Jurkat, Clone E6-1 (cell line): ENCODE data around the gene BPIFB2.

ENCODE experiments used
- DNase-seq: peaks from one replicate; pipeline ENCODE4 v3.0.0-alpha.2; 2011; ENCODE audit warnings: low read depth, low spot score
- H3K4me3 ChIP-seq: 2 replicates; pipeline ENCODE4 v1.5.1; 2011; ENCODE audit warnings: mild to moderate bottlenecking, low read length, control low read depth, moderate library complexity

Gene BPIFB2

DNA sequence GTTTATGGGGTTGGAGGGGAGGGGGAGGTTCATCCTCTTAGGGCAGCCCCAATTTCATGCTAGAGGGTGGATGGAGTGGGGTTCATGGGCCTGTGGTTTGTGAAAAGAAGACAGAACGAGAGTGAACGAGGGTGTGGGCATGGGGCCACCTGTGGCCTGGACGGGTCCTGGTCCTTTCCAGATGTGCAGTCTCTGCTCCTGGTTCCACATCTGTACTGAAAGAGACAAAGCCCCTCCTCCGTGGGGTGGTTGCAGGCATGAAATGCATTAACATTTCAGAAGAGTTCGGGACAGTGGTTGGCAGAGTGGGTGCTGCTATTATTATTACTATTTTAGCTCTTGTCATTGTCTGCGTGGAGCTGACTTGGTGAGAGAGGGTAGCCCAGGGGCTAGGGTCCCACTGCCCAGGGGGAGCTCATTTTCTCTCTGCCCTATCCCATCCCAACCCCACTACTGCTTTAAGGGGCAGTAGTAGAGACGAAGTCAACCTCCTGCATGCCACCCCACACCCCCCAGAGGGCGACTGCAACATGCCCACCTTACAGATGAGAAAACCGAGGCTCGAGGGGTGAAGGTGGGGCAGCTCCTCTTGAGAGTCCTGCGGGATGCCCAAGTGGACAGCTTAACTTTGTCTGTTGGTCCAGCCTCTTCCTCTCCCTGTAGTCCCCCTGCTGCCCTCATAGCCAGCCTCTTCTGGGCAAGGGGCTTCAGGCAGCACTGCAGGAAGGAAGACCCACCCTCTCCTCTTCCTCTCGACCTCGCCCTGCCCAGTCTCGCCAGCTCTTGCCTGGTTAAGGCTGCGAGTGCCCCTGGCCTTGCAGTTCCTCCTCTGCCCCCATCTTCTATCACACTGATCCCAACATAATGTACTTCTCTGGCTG is 8.4 kb downstream of the BPIFB2 start:
- no peak overlapping the region for H3K4me3 ChIP-seq
- no peak for DNase-seq

DNA sequence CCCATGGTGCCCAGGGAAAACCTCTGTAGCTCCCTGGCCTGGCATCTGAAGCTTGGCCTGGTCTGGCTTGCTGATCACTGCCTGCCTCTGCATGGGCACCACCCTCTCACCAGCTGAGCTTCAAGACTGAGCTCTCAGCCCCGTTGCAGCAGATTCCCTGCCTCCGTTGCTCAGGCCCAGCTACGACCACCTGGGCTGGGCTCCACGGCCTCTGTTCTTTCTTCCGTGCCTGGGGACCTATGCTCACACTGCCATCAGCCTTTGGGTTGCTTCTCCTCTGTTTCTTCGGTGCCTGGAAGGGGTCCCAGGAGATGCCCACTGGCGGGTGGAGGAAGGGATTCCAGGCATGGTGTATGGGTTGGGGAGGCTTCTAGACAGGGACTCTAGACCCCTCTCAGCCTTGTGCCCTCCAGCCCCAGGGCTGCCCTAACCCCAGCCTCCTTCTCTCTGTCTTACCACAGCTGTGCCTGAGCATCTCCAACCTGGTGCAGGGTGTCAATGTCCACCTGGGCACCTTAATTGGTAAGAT is 9.1 kb downstream of the BPIFB2 start:
- H3K4me3 ChIP-seq, result no peak overlapping the region
- no peak for DNase-seq

DNA sequence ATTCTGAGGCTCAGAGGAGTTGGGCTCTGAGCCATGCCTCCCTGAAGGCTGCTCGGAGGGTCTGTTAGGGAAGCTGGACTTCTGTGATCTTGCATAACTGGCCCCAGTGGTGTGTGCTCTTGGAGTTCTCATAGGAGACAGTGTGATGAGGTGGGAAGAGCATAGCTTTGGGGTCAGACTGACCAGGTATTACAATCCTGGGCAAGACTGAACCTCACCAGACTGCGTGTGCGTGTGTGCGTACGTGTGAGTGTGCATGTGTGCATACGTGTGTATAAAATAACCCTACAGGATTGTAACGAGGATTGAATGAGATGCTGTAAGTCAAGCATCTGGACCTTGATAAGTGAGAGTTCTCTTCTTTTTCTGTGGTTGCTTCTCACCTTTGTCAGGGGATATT is 10.0 kb downstream of the BPIFB2 start:
- no peak overlapping the region for H3K4me3 ChIP-seq
- DNase-seq, result no peak

GRCh38 chr20:33018169-33018931 is 10.8 kb downstream of the BPIFB2 start:
- H3K4me3 ChIP-seq, result no peak overlapping the region
- no peak for DNase-seq

GRCh38 chr20:33019465-33020277 is 12.2 kb downstream of the BPIFB2 start:
- DNase-seq, result peak; percentile 10
- H3K4me3 ChIP-seq, result no peak overlapping the region

GRCh38 chr20:33020278-33021161 is 13.0 kb downstream of the BPIFB2 start:
- H3K4me3 ChIP-seq, result no peak overlapping the region
- no peak for DNase-seq

DNA sequence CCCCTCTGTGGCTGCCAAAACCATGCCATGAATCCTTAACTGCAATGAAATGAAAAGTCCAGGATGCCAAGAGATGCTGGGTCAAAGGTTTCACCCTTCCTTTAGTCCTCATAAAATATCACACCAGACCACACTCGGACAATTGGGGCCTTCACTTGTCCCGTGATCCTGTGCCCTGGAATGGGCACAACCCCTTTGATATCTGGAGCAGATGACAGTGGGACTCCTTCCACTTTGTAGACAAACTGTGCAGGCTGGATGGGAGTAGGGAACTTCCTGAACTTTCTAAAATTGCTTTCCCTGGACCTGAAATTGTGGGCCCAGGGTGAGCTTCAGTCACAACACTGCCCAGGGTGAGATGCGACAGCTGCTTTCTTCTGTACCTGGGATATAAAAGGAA is 14.4 kb downstream of the BPIFB2 start:
- H3K4me3 ChIP-seq, result no peak overlapping the region
- DNase-seq, result no peak

DNA sequence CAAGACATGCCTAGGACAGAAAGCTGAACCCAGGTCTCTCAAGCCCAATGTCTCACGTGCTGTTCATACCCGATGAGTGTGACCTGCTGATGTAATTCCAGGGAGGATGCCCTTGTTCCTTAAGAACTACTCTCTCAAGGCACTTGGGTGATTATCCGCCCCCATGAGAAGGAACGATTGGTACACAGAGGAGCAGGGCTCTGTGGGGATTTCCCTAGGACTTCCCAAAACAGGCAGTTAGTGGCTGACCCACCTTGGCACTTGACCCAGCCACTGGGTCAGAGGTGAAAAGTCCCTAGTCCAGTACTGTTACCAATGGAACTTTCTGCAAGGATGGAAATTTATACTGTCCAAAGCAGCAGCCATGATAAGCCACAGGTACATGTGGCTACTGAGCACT is 14.8 kb downstream of the BPIFB2 start:
- DNase-seq, result no peak
- no peak overlapping the region for H3K4me3 ChIP-seq

GRCh38 chr20:33022694-33023438 is 15.4 kb downstream of the BPIFB2 start:
- H3K4me3 ChIP-seq, result no peak overlapping the region
- no peak for DNase-seq

GRCh38 chr20:33023439-33024242 is 16.1 kb downstream of the BPIFB2 start:
- no peak for DNase-seq
- H3K4me3 ChIP-seq, result no peak overlapping the region

GRCh38 chr20:33024243-33024560 is 16.7 kb downstream of the BPIFB2 start:
- DNase-seq, result no peak
- no peak overlapping the region for H3K4me3 ChIP-seq

DNA sequence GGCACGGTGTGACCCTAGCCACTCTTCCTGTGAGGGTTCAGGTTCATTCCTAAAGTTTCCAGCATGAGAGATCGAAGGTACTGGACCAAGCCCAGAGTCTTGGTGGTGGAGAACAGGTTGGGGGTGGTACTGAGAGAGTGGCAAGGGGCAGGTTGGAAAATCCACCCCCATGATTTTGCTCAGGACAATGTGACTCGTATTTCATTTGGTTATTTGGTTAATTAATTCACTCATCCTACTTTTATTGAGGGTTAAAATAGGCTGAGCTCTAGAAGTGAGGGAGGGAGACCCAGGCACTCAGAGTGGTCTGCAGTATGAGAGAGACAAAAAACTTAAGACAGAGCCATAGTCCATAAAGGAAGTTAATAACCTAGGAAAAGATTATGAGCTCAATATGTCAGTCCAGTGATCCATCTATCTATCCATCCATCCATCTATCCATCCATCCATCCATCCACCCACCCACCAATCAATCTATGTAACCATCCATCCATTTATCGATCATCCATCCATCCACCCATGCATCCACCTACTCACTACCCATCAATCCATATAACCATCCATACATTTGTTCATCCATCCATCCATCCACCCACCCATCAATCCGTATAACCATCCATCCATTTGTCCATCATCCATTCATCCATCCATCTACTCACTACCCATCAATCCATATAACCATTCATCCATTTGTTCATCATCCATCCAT is 17.3 kb downstream of the BPIFB2 start:
- no peak overlapping the region for H3K4me3 ChIP-seq
- DNase-seq, result no peak

GRCh38 chr20:33025318-33025876 is 17.9 kb downstream of the BPIFB2 start:
- no peak overlapping the region for H3K4me3 ChIP-seq
- DNase-seq, result no peak

- H3K4me3 ChIP-seq, result no peak overlapping the region
- no peak for DNase-seq
These were observed 18.7 kb downstream of the BPIFB2 start for GRCh38 chr20:33026072-33026778.

DNA sequence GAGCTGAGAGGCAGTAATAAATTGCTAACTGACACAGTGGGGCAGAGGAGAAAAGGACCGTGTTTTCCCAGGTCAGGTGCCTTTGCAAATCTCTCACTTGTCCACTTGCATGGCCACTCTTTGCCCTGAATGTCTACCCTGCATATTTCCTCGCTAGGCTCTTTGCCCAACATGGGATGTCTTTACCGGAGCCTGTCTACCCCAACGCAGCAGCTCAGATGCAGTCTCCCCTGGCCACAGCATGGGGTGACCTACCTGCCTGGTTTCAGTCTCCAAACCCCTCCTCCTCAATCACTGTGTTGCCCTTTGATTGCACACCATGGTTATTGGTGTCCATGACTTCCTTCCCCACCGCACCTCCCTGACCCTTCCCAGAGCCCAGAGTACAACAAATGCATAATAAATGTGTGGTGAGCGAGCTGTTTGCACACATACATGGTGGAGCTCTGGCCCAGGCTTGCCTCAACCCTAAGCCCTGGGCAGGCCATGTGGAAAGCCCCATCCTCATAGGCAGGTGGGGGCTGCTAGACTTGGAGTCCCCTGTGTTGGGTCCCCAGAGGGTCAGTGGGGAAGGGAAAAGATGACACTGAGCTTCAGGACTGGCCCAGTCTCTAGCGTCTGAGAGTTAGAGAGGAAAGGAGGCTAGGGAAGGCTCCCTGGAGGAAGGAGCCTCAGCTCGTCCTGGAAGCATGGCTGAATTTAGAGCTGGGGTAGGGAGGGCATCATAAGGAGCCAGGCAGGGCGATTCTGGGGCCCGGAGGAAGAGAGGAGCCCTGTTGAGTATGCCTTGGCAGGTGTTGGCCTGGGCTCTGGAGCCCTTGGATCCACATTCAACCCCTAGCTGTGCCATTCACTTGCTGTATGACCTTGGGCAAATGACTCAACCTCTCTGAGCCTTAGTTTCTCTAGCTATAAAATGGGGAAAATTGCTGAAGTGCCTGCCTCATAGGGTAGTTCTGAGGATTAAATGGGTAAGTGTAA is 19.6 kb downstream of the BPIFB2 start:
- no peak overlapping the region for H3K4me3 ChIP-seq
- no peak for DNase-seq
